Tibial nerve (tissue), 4 donors: Measurements from ENCODE around the gene FADS2. TPM values are rescaled to one million over a fixed set of nuclear protein-coding genes. Genes with fewer than 3 reads are reported as not detected.

Source experiments
- DNase-seq, 2 donors: peaks; one replicate each; pipeline ENCODE4 v3.0.0-alpha.2; 2019; ENCODE audit warnings: low spot score in 2 of 2
- H3K27ac ChIP-seq, 4 donors: fragments of 200-600 bp; sonication (generic) in 3 of 4; one replicate each; pipeline ENCODE4 v1.5.1; 2017 to 2019; ENCODE audit warnings: mild to moderate bottlenecking in 1 of 4
- H3K27me3 ChIP-seq, 2 donors: fragments of 200-600 bp; sonication (generic) in 1 of 2; one replicate each; pipeline versions ENCODE4 v1.5.1 to v1.6.0; 2017 to 2019
- H3K36me3 ChIP-seq, 3 donors: fragments of 200-600 bp; sonication (generic); one replicate each; pipeline ENCODE4 v1.5.1; 2018 to 2019
- H3K4me1 ChIP-seq, 4 donors: fragments of 200-600 bp; sonication (generic) in 3 of 4; one replicate each; pipeline ENCODE4 v1.5.1; 2017 to 2019
- H3K4me3 ChIP-seq, 4 donors: fragments of 200-600 bp; sonication (generic) in 3 of 4; one replicate each; pipeline ENCODE4 v1.5.1; 2017 to 2019; ENCODE audit warnings: mild to moderate bottlenecking in 1 of 4, moderate library complexity in 1 of 4
- H3K9me3 ChIP-seq, 4 donors: fragments of 200-600 bp; sonication (generic) in 3 of 4; one replicate each; pipeline ENCODE4 v1.5.1; 2017 to 2019
- CTCF ChIP-seq, 5 experiments: fragments of 200-600 bp in 3 of 5; fragments of 450-650 bp in 2 of 5; sonication (generic) in 3 of 5; IDR thresholded peaks; one replicate each; pipeline ENCODE4 v1.5.1; 2016 to 2019; ENCODE audit warnings: antibody characterized with exemption in 5 of 5, mild to moderate bottlenecking in 3 of 5, moderate library complexity in 2 of 5
- EP300 ChIP-seq, 2 donors: sonication (generic); formaldehyde crosslinking; IDR thresholded peaks; one replicate each; pipeline ENCODE4 v1.6.1; 2017; ENCODE audit warnings: antibody characterized with exemption in 2 of 2, mild to moderate bottlenecking in 1 of 2
- POLR2A ChIP-seq, 2 donors: fragments of 450-650 bp; IDR thresholded peaks; one replicate each; pipeline ENCODE4 v1.6.1; 2017; ENCODE audit warnings: antibody characterized with exemption in 2 of 2, mild to moderate bottlenecking in 2 of 2, moderate library complexity in 2 of 2
- WGBS, 2 donors: methylation state at CpG; one replicate each; pipeline ENCODE4 v1.1.5; 2018; 5-methylcytosine and 5-hydroxymethylcytosine counted together
- total RNA-seq, 4 donors: library from RNA; depleted of rRNA; stranded (reverse); fragments of >200 nt; gene quantifications; one replicate each; pipeline ENCODE4 v1.1.0, GENCODE V29; 2016

The FADS2 gene
- total RNA-seq, 4 donors from 2014 or later: 17.4 to 59.2 (median 32.7) TPM

- TF ChIP-seq EP300 (IDR thresholded peaks at IDR 0.05) (no peak), CTCF (IDR thresholded peaks at IDR 0.05) (no peak), POLR2A (IDR thresholded peaks at IDR 0.05) (no peak)
- Histone ChIP-seq H3K27ac (peak overlapping the region in 3 of 4 donors; percentile 78 to 90 (median 86)), H3K27me3 (no peaks in the 10 kb centered on the region), H3K9me3 (no peaks in the 10 kb centered on the region), H3K4me1 (peaks cover 0 to 88% (median 42%) of the 10 kb centered on the region in 4 donors), H3K4me3 (no peak overlapping the region), H3K36me3 (no peaks in the 10 kb centered on the region)
- 18 to 23% methylated on average over 8 of the region's 8 CpGs for WGBS, 2 donors
- DNase-seq: peak in 1 of 2 donors; percentile 30
Observed at GRCh38 chr11:61830237-61831105, 2.4 kb downstream of the FADS2 start.

- H3K36me3 ChIP-seq: no peaks in the 10 kb centered on the region
- WGBS, 2 donors: 74 to 78% methylated on average over 4 of the region's 4 CpGs
- H3K4me1 ChIP-seq: peaks cover 0 to 89% (median 44%) of the 10 kb centered on the region in 4 donors
- peak overlapping the region in 1 of 4 donors; percentile 86 for H3K27ac ChIP-seq
- no peaks in the 10 kb centered on the region for H3K9me3 ChIP-seq
- H3K27me3 ChIP-seq: no peaks in the 10 kb centered on the region
- H3K4me3 ChIP-seq: no peak overlapping the region
- TF ChIP-seq EP300 (IDR thresholded peaks at IDR 0.05) (no peak), POLR2A (IDR thresholded peaks at IDR 0.05) (no peak), CTCF (IDR thresholded peaks at IDR 0.05) (no peak)
- no peak for DNase-seq
Observed at GRCh38 chr11:61832207-61832606, 4.1 kb downstream of the FADS2 start.

- TF ChIP-seq POLR2A (IDR thresholded peaks at IDR 0.05) (no peak), EP300 (IDR thresholded peaks at IDR 0.05) (no peak), CTCF (IDR thresholded peaks at IDR 0.05) (no peak)
- H3K27me3 ChIP-seq: no peaks in the 10 kb centered on the region
- WGBS, 2 donors: 52 to 57% methylated on average over 7 of the region's 7 CpGs
- DNase-seq: no peak
- no peaks in the 10 kb centered on the region for H3K9me3 ChIP-seq
- H3K27ac ChIP-seq: peak overlapping the region in 2 of 4 donors; percentile 13 to 86
- H3K4me1 ChIP-seq: peaks cover 0 to 90% (median 39%) of the 10 kb centered on the region in 4 donors
- peaks cover 0 to 1% (median 0%) of the 10 kb centered on the region in 3 donors for H3K36me3 ChIP-seq
- H3K4me3 ChIP-seq: no peak overlapping the region
Observed at GRCh38 chr11:61832754-61833153, 4.7 kb downstream of the FADS2 start.

- WGBS, 2 donors: 77 to 86% methylated on average over 11 of the region's 11 CpGs
- TF ChIP-seq EP300 (IDR thresholded peaks at IDR 0.05): no peak
- TF ChIP-seq POLR2A (IDR thresholded peaks at IDR 0.05): no peak
- no peak for TF ChIP-seq CTCF (IDR thresholded peaks at IDR 0.05)
- H3K27ac ChIP-seq: peak overlapping the region in 2 of 4 donors; percentile 85 to 86
- H3K4me1 ChIP-seq: peaks cover 0 to 85% (median 39%) of the 10 kb centered on the region in 4 donors
- peaks cover 0 to 8% (median 0%) of the 10 kb centered on the region in 3 donors for H3K36me3 ChIP-seq
- H3K9me3 ChIP-seq: no peaks in the 10 kb centered on the region
- H3K4me3 ChIP-seq: no peak overlapping the region
- no peak for DNase-seq
- H3K27me3 ChIP-seq: no peaks in the 10 kb centered on the region
Observed at GRCh38 chr11:61833471-61833870, 5.4 kb downstream of the FADS2 start.

- 86 to 88% methylated on average over 10 to 12 of the region's 12 CpGs for WGBS, 2 donors
- H3K27ac ChIP-seq: peak overlapping the region; percentile 62 to 86 (median 74)
- no peak for DNase-seq
- TF ChIP-seq POLR2A (IDR thresholded peaks at IDR 0.05) (no peak), CTCF (IDR thresholded peaks at IDR 0.05) (no peak), EP300 (IDR thresholded peaks at IDR 0.05) (no peak)
- no peaks in the 10 kb centered on the region for H3K9me3 ChIP-seq
- no peak overlapping the region for H3K4me3 ChIP-seq
- peaks cover 0 to 13% (median 0%) of the 10 kb centered on the region in 3 donors for H3K36me3 ChIP-seq
- H3K27me3 ChIP-seq: no peaks in the 10 kb centered on the region
- peaks cover 0 to 81% (median 39%) of the 10 kb centered on the region in 4 donors for H3K4me1 ChIP-seq
Observed at GRCh38 chr11:61833926-61834277, 5.8 kb downstream of the FADS2 start.
